ENCODE results near the gene MED12L.

DNA sequence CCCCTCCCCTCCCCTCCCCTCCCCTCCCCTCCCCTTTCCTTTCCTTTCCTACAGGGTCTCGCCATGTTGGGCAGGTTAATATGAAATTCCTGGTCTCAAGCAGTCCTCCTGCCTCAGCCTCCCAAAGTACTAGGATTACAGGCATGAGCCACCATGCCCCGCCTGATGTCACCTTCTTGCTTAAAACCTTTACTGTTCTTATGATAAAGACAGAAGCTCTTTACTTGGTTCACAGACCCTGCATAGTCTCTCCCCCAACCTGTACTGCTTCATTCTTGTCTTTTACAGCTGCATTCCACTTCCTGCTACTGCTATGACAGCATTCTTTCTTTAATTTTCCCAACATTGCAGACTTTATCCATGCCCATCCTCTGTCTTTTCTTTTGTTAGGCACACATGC lies 20.8 kb downstream of the MED12L start:
- no peak for TF ChIP-seq EZH2 (IDR thresholded peaks at IDR 0.05; ENCODE audit: borderline replicate concordance)
- TF ChIP-seq, protein P1, sequence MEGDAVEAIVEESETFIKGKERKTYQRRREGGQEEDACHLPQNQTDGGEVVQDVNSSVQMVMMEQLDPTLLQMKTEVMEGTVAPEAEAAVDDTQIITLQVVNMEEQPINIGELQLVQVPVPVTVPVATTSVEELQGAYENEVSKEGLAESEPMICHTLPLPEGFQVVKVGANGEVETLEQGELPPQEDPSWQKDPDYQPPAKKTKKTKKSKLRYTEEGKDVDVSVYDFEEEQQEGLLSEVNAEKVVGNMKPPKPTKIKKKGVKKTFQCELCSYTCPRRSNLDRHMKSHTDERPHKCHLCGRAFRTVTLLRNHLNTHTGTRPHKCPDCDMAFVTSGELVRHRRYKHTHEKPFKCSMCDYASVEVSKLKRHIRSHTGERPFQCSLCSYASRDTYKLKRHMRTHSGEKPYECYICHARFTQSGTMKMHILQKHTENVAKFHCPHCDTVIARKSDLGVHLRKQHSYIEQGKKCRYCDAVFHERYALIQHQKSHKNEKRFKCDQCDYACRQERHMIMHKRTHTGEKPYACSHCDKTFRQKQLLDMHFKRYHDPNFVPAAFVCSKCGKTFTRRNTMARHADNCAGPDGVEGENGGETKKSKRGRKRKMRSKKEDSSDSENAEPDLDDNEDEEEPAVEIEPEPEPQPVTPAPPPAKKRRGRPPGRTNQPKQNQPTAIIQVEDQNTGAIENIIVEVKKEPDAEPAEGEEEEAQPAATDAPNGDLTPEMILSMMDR (IDR thresholded peaks at IDR 0.05; ENCODE audit: poor library complexity) = no peak
